Activated naive CD4-positive, alpha-beta T cell treated with anti-CD3 and anti-CD28 coated beads for 36 hours (primary cell): ENCODE results near the gene SIRT5. TPM values are rescaled to one million over a fixed set of nuclear protein-coding genes. Genes with fewer than 3 reads are reported as not detected.

ENCODE experiments used
- CTCF ChIA-PET: fragments of 350-600 bp; sonication (Branson Sonifier 250); formaldehyde crosslinking; loops from one replicate; lab custom pipeline; 2021; ENCODE audit warnings: antibody characterized with exemption; lab: Charles Lee
- DNase-seq: peaks from one replicate; pipeline ENCODE4 v3.0.0-alpha.2; 2020
- H3K27ac Mint-ChIP-seq: one replicate; pipeline ENCODE4 v1.8.0; 2021; ENCODE audit warnings: mild to moderate bottlenecking, mixed read lengths
- H3K27me3 Mint-ChIP-seq: one replicate; pipeline ENCODE4 v1.8.0; 2021; ENCODE audit warnings: low read depth, mixed read lengths
- H3K36me3 Mint-ChIP-seq: one replicate; pipeline ENCODE4 v1.8.0; 2021; ENCODE audit warnings: low read depth, mixed read lengths
- H3K4me1 Mint-ChIP-seq: one replicate; pipeline ENCODE4 v1.8.0; 2021; ENCODE audit warnings: low read depth, mixed read lengths
- H3K4me3 Mint-ChIP-seq: one replicate; pipeline ENCODE4 v1.8.0; 2021; ENCODE audit warnings: mild to moderate bottlenecking, moderate library complexity, mixed read lengths
- H3K9me3 Mint-ChIP-seq: one replicate; pipeline ENCODE4 v1.8.0; 2021; ENCODE audit warnings: mixed read lengths
- intact Hi-C: fragments of 100-400 bp; cut with micrococcal nuclease; formaldehyde crosslinking; loops from one replicate; pipeline ENCODE4 v1.15.1; 2023
- total RNA-seq, 2 experiments: library from RNA; stranded (reverse); gene quantifications; one replicate each; pipeline ENCODE4 v1.2.3, GENCODE V29; 2021

Gene SIRT5
- total RNA-seq, 2 experiments from 2014 or later, result 9.3 to 9.8 TPM

DNA sequence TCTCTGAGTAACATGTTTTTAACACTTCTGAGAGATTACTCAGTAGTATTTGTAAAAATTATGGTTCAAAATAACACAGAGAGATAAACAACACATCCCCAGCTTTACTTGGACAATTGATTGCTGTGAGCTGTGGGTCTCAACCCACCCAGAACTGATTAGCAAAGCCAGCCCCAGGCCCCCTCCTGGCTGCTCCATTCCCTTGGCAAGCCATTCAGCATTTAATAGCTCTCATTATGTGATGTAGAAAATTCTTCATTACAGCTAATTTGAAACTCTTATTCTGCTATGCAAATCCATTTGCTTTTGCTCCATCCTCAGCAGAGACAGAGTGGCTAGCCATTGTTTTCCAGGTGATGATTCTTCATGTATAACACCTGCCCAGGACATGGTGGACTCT, 16.6 kb upstream of the SIRT5 start:
- CTCF ChIA-PET, result no interaction called here
- Mint-ChIP-seq H3K36me3 (no peaks in the 10 kb centered on the region), H3K9me3 (no peaks in the 10 kb centered on the region), H3K4me1 (no peaks in the 10 kb centered on the region), H3K27ac (no peak overlapping the region), H3K4me3 (no peak overlapping the region), H3K27me3 (no peaks in the 10 kb centered on the region)
- intact Hi-C loops, result no loop called here
- DNase-seq, result no peak

DNA sequence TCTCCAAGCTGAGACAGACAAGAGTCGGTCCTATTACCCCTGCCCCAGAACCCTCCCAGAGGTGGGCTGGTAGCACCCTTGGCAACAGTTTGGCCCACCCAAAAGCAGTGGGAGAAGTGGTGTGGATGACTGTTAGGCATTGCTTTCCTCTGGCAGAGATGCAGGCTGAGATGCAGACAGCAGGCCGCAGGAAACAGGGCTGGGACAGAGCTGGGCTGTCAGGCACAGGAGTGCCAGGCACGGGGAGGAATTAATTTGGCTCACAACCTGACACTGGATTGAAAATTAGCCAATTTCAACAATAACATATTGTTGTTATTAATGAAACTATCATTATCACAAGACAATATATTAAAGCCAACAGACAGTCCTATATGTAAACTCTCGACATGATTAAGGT, 15.7 kb upstream of the SIRT5 start:
- Mint-ChIP-seq H3K27ac (no peak overlapping the region), H3K27me3 (no peaks in the 10 kb centered on the region), H3K4me1 (no peaks in the 10 kb centered on the region), H3K36me3 (no peaks in the 10 kb centered on the region), H3K4me3 (no peak overlapping the region), H3K9me3 (no peaks in the 10 kb centered on the region)
- intact Hi-C loops, result no loop called here
- CTCF ChIA-PET, result interaction anchor here (0.9 kb wide), 1 partner anchor 508 kb away, joined by 3 read pairs; no protein-coding TSS in a partner anchor
- DNase-seq, result no peak

DNA sequence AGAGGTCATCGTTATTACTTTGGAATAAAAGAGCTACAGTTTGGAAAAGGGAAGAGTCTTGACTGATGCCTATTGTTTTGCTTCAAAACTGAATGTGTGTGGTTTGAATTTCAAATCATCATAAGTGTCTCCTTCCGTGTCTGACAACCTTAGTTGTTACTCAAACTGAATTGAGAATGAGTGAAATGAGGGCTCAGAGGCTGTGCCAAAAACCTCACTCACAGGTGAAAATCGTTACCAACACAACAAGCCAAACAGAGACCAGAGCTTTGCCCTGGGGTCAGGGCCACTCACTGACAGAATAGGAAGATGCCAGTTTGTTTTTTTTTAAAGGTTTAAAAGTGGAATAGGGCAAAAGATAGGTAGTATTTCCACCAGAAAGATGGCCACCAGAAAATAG, 15.2 kb upstream of the SIRT5 start:
- Mint-ChIP-seq H3K27ac (no peak overlapping the region), H3K4me3 (no peak overlapping the region), H3K27me3 (no peaks in the 10 kb centered on the region), H3K36me3 (no peaks in the 10 kb centered on the region), H3K9me3 (no peaks in the 10 kb centered on the region), H3K4me1 (no peaks in the 10 kb centered on the region)
- CTCF ChIA-PET, result interaction anchor here (0.9 kb wide), 1 partner anchor 508 kb away, joined by 3 read pairs; no protein-coding TSS in a partner anchor
- no peak for DNase-seq
- intact Hi-C loops, result no loop called here

DNA sequence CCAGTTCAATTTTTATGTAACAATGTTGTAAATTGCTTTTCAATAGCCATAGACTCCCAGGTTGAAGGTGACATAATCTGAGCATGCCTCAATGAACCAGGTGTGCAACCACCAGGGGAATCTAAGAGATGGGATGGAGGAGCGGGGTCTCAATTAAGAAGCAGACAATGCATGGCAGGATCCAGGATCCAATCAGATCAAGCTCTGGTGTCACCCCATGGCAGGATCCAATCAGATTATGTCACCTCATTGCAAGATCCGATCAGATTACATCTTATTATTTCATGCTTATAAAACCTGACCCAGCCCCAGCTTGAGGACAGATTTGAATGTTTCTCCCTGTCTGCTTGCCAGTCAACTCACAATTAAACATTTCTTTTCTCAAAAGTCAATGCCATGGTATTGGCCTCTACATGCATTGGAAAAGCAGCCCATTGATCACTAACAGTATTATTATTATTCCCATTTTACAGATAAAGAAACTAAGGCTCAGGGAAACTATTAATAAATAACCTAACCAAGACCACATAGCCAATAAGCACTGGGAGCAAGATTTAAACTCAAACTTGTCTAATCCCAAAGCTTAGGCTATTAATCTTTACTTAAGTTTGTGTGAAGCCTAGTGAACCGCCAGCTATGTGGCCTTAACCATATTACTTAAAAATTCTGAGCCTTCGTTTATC, 14.3 kb upstream of the SIRT5 start:
- DNase-seq, result no peak
- H3K27me3 Mint-ChIP-seq, result no peaks in the 10 kb centered on the region
- no peaks in the 10 kb centered on the region for H3K4me1 Mint-ChIP-seq
- no peak overlapping the region for H3K4me3 Mint-ChIP-seq
- CTCF ChIA-PET, result interaction anchor here (0.7 to 5.0 kb wide), 2 partner anchors 14 to 168 kb away, joined by 3 to 45 read pairs; partner anchors contain the start of gene SIRT5
- no peak overlapping the region for H3K27ac Mint-ChIP-seq
- no peaks in the 10 kb centered on the region for H3K9me3 Mint-ChIP-seq
- H3K36me3 Mint-ChIP-seq, result no peaks in the 10 kb centered on the region
- intact Hi-C loops, result no loop called here

DNA sequence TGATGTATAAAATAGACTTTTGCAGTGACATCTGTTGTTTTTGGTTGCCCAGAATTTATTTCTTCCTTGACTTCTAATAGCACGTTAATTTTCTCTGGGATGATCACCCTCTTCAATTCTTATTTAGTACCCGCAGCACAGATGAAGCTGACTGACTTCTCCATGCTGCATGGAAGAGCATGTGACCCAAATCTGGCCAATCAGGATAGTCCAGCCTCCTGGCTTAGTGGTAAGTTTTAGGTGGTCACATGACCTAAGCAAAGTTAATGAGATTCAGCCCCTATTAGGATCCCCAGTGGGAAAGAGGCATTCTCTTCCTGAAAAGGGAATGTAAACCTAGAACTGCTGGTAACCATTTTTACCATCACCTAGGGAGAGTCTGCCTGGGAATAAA, 13.8 kb upstream of the SIRT5 start:
- DNase-seq, result no peak
- CTCF ChIA-PET, result interaction anchor here (0.7 to 5.0 kb wide), 2 partner anchors 13 to 167 kb away, joined by 3 to 45 read pairs; partner anchors contain the start of gene SIRT5
- Mint-ChIP-seq H3K4me3 (no peak overlapping the region), H3K27me3 (no peaks in the 10 kb centered on the region), H3K9me3 (no peaks in the 10 kb centered on the region), H3K4me1 (no peaks in the 10 kb centered on the region), H3K27ac (no peak overlapping the region), H3K36me3 (no peaks in the 10 kb centered on the region)
- intact Hi-C loops, result no loop called here

DNA sequence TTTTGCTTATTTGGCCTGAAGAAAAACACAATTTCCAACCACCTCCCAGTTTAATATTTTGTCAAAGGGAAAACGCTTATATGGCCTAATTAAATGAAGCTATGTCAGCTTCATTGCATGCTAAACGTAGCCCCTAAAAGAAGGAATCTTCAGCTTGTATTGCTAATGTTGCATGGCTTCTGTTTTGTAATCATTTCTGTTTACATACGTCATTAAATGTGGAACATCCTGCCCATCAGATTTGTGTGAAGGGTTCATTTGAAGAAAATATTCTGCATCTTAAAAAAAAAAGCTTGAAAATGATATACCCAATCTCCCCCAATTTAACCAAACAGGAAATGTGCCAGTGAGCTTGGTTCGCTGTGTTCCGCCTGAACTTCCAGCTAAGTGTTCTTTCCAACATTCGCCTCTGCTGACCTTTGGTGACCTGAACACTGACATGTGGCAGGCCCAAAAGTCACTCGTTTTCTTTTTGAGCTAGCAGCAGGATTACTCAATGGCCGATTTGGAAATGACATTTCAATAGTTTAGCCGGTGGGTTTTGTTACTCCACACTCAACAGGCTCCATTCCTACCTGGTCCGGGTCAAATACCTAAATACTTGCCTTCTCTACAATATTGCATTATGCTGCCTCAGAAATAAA, 12.7 kb upstream of the SIRT5 start:
- no peak for DNase-seq
- Mint-ChIP-seq H3K27me3 (no peaks in the 10 kb centered on the region), H3K4me3 (no peak overlapping the region), H3K36me3 (no peaks in the 10 kb centered on the region), H3K9me3 (no peaks in the 10 kb centered on the region), H3K4me1 (no peaks in the 10 kb centered on the region), H3K27ac (no peak overlapping the region)
- CTCF ChIA-PET, result interaction anchor here (0.6 to 5.0 kb wide), 7 partner anchors 12 to 330 kb away, joined by 3 to 45 read pairs (median 4); partner anchors contain the start of gene SIRT5
- intact Hi-C loops, result no loop called here

DNA sequence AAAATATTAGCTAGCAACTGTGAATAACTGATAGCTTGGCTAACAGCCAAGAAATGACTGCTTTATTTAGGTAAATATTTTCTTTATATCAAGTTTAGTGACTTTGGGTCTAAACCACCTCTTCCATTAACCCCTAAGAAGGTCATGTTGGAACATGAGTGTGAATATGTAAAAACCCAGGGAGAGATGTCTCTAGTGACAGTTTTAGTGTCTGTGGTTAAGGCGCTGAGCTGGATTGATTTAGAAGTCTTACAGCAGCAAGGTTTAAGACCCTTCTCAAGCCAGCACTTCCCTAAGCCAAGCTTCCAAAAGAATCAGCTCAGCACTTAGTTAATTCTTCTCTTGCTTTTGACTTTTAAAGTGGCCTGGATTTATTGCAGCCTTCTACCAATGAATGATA, 11.4 kb upstream of the SIRT5 start:
- no peak overlapping the region for H3K27ac Mint-ChIP-seq
- H3K9me3 Mint-ChIP-seq, result no peaks in the 10 kb centered on the region
- CTCF ChIA-PET, result interaction anchor here (0.6 to 5.0 kb wide), 3 partner anchors 11 to 220 kb away, joined by 3 to 45 read pairs (median 3); partner anchors contain the start of gene SIRT5
- H3K4me1 Mint-ChIP-seq, result no peaks in the 10 kb centered on the region
- H3K4me3 Mint-ChIP-seq, result no peak overlapping the region
- DNase-seq, result no peak
- intact Hi-C loops, result no loop called here
- H3K36me3 Mint-ChIP-seq, result no peaks in the 10 kb centered on the region
- H3K27me3 Mint-ChIP-seq, result no peaks in the 10 kb centered on the region

DNA sequence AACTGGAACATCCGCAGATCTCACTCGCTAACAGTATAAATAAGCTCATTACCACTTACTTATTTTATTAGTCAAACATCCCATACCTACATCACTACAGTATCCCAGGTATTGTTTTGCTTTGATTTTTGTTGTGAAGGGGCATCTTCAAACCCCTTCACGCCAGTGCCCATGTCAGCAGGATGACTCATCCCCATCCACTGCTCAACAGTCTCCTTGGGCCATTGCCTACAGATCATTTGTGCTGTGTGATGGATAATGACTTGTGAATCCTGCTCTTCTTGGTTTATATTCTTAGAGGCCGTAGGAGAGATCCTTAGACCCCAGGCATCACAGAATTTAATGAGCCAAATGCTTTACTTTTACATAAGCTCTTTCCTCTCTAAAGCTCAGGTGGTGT, 8.5 kb upstream of the SIRT5 start:
- Mint-ChIP-seq H3K4me1 (no peaks in the 10 kb centered on the region), H3K36me3 (no peaks in the 10 kb centered on the region), H3K27me3 (peaks cover 2% of the 10 kb centered on the region), H3K27ac (no peak overlapping the region), H3K4me3 (no peak overlapping the region), H3K9me3 (no peaks in the 10 kb centered on the region)
- CTCF ChIA-PET, result no interaction called here
- intact Hi-C loops, result no loop called here
- no peak for DNase-seq

DNA sequence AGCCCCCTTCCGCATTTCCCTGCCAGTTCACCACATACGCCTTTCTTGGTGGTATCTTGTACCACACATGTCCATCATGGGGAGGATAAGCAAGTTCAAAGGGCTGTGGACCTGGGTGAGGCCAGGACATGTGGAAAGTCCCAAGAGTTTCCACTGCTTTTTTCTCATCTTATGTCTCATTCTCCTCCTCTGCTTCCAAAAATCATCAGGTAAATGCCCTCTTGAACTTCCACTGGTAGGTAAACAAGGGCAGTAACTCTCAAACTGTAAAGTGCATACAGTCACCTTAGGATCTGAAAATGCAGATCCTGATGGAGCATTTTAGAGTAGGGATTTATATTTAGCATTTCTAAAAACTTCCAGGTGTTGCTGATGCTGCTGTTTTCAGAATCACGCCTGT, 7.9 kb upstream of the SIRT5 start:
- CTCF ChIA-PET, result no interaction called here
- Mint-ChIP-seq H3K27ac (no peak overlapping the region), H3K4me1 (no peaks in the 10 kb centered on the region), H3K27me3 (peaks cover 2% of the 10 kb centered on the region), H3K9me3 (no peaks in the 10 kb centered on the region), H3K4me3 (no peak overlapping the region), H3K36me3 (no peaks in the 10 kb centered on the region)
- no peak for DNase-seq
- intact Hi-C loops, result no loop called here

DNA sequence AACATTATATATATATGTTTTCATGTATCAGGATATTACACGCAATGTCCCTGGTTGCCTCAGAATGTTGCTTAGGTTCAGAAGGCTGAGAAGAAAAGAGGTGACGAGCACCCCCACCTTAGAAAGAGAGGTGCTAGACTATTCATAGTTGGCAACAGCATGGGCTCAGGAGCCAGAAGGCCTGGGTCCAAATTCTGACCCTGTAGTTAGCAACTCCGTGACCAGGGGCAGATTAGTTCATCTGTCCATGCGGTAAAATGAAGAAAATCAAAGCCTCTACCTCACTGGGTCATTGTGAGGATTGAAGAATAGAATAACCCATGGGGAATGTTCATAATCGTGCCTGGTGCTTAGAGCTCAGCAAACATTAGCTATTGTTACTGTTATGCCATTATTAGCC, 5.4 kb upstream of the SIRT5 start:
- DNase-seq, result no peak
- intact Hi-C loops, result no loop called here
- no peaks in the 10 kb centered on the region for H3K9me3 Mint-ChIP-seq
- H3K36me3 Mint-ChIP-seq, result no peaks in the 10 kb centered on the region
- H3K27me3 Mint-ChIP-seq, result peaks cover 2% of the 10 kb centered on the region
- no peak overlapping the region for H3K4me3 Mint-ChIP-seq
- CTCF ChIA-PET, result interaction anchor here (0.5 to 0.6 kb wide), 2 partner anchors 47 to 104 kb away, joined by 3 read pairs; no protein-coding TSS in a partner anchor
- peaks cover 7% of the 10 kb centered on the region for H3K4me1 Mint-ChIP-seq
- no peak overlapping the region for H3K27ac Mint-ChIP-seq

DNA sequence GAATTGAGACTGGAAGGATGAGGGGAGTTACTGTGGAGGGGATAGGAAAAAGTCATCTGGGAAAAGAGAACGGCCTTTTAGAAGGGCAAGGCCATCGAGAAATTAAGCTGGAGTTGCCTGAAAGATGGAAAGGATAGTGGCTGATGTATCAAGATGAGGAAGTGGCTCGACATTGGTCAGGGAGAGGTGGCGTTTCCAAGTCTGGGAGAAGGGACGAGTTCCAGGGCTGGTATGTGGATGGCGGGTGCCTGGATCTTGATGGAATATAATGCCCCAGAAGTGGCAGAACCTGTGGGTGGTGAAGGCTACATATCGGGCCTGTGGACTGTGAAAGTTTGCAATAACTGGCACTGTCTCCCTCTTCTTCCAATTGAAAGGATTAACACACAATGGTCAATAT, 2.2 kb upstream of the SIRT5 start:
- DNase-seq, result no peak
- peaks cover 17% of the 10 kb centered on the region for H3K4me1 Mint-ChIP-seq
- no peaks in the 10 kb centered on the region for H3K9me3 Mint-ChIP-seq
- no peaks in the 10 kb centered on the region for H3K36me3 Mint-ChIP-seq
- no peak overlapping the region for H3K4me3 Mint-ChIP-seq
- no peak overlapping the region for H3K27ac Mint-ChIP-seq
- CTCF ChIA-PET, result interaction anchor here (0.6 to 5.6 kb wide), 4 partner anchors 10 to 1314 kb away, joined by 3 to 45 read pairs (median 18); partner anchors contain the start of gene NOL7
- H3K27me3 Mint-ChIP-seq, result peaks cover 2% of the 10 kb centered on the region
- intact Hi-C loops, result loop anchor here (10.0 kb wide), 2 partner anchors 377 to 493 kb away; no protein-coding TSS in a partner anchor

DNA sequence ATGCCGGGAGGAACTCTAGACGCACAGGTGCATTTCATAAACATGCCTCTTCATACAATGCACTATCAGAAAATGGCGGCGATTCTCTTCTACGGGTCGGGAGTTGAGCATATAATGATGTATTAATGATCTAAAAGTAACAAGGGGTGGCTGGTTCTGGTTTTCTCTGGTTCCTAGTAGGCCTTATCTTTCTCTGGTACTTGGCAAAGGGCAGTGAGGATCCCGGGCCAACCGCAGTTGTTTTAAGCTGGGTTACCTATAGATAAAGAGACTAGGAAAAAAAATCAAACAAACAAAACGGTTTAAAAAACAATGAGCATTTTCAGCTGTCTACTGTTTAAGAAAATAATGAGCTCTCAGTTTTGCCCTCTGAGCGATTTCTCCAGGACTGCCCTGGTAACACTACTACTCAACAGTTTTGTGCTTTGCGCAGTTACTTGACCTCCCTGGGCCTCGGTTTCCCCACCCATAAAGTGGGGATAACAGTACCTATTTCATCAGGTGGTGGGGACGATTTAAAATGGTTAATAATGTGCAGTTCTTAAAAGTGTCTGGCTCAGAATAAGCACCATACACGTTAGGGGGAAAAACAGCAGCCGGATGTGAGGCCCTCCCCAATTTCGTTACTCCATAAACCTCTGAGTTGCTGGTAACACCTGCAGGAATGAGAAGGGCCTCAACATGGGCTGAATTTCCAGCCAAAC, 1.3 kb upstream of the SIRT5 start:
- H3K9me3 Mint-ChIP-seq, result peaks cover 3% of the 10 kb centered on the region
- H3K4me3 Mint-ChIP-seq, result peak overlapping the region; percentile 92
- H3K4me1 Mint-ChIP-seq, result peaks cover 17% of the 10 kb centered on the region
- CTCF ChIA-PET, result interaction anchor here (0.9 to 5.6 kb wide), 6 partner anchors 11 to 245 kb away, joined by 3 to 45 read pairs (median 15); partner anchors contain the start of genes NOL7 and TBC1D7
- peaks cover 2% of the 10 kb centered on the region for H3K27me3 Mint-ChIP-seq
- intact Hi-C loops, result loop anchor here (10.0 kb wide), 2 partner anchors 378 to 492 kb away; no protein-coding TSS in a partner anchor
- DNase-seq, result no peak
- H3K27ac Mint-ChIP-seq, result no peak overlapping the region
- H3K36me3 Mint-ChIP-seq, result peaks cover 1% of the 10 kb centered on the region
